K562 (cell line): ENCODE data around the gene APBA2. TPM values are rescaled to one million over a fixed set of nuclear protein-coding genes. Genes with fewer than 3 reads are reported as not detected.

Experiments
- ATAC-seq: fragments of 200-7000 bp; cut with Tn5 transposase; 3 replicates; pipeline ENCODE4 v1.9.1; 2020; ENCODE audit warnings: moderate library complexity
- BruUV-seq: library from RNA; stranded (reverse); fragments of 400-500 nt; replicated peaks from 2 replicates; lab custom pipeline; 2021; lab: Mats Ljungman, UMichigan
- CTCF ChIA-PET: fragments of 300-600 bp; formaldehyde crosslinking; extraction: SDS; loops from one replicate; lab custom pipeline; 2021; ENCODE audit warnings: low intra/inter-chr PET ratio; lab: Yijun Ruan, JAX
- POLR2A ChIA-PET: fragments of 300-600, 350-650 bp; sonication (Branson Sonifier 250); formaldehyde crosslinking; extraction: SDS; loops from one replicate; lab custom pipeline; 2021; ENCODE audit warnings: antibody characterized with exemption, inconsistent platforms; lab: Yijun Ruan, JAX
- DNase-seq, 4 experiments: peaks; one replicate each; pipeline versions ENCODE4 v3.0.0 to v3.0.0-alpha.2; 2011 to 2018; ENCODE audit warnings: low spot score in 3 of 4, mixed read lengths in 3 of 4; ENCODE audit errors: extremely low read depth in 1 of 4
- FAIRE-seq: peaks from 2 replicates; lab custom pipeline; 2011; peaks lifted over from hg19 to GRCh38; lab: Jason Lieb, UNC
- H2AFZ ChIP-seq: 2 replicates; pipeline ENCODE4 v1.6.0; 2011; ENCODE audit warnings: low read depth, low read length, control low read depth, inconsistent platforms
- H3K27ac ChIP-seq: fragments of 200-600 bp; 3 replicates; pipeline ENCODE4 v1.8.0; 2011; ENCODE audit warnings: low read depth, mild to moderate bottlenecking, control low read depth, inconsistent platforms, low read length, moderate library complexity, mixed read lengths; ENCODE audit errors: extremely low read depth
- H3K27me3 ChIP-seq, 2 experiments: fragments of 300-600 bp in 1 of 2; 2 replicates in 1 of 2; 3 replicates in 1 of 2; pipeline versions ENCODE4 v1.6.0 to v1.8.0; 2011; ENCODE audit warnings: inconsistent platforms in 2 of 2, low read length in 2 of 2, mild to moderate bottlenecking in 1 of 2, mixed read lengths in 1 of 2, moderate library complexity in 1 of 2; ENCODE audit not compliant: control insufficient read depth in 2 of 2, insufficient read depth in 2 of 2
- H3K36me3 ChIP-seq: fragments of 300-600 bp; 3 replicates; pipeline ENCODE4 v1.8.0; 2011; ENCODE audit warnings: mild to moderate bottlenecking, low read length, inconsistent platforms; ENCODE audit not compliant: control insufficient read depth, insufficient read depth
- H3K4me1 ChIP-seq, 2 experiments: fragments of 200-600 bp in 1 of 2; replicated peaks in 1 of 2; 2 replicates in 1 of 2; 3 replicates in 1 of 2; pipeline versions ENCODE4 v1.5.1 to v1.8.0; 2011; ENCODE audit warnings: inconsistent platforms in 2 of 2, low read length in 2 of 2, mild to moderate bottlenecking in 1 of 2, mixed read lengths in 1 of 2, moderate library complexity in 1 of 2; ENCODE audit not compliant: control insufficient read depth in 2 of 2, insufficient read depth in 2 of 2
- H3K4me2 ChIP-seq: 2 replicates; pipeline ENCODE4 v1.6.1; 2011; ENCODE audit warnings: low read length, control low read depth, inconsistent platforms, mixed read lengths; ENCODE audit not compliant: insufficient read depth
- H3K4me3 ChIP-seq: fragments of 200-600 bp; sonication (generic), shearing (Covaris generic); 2 replicates; pipeline ENCODE4 v1.5.1; 2016; ENCODE audit warnings: control low read depth, inconsistent platforms
- H3K79me2 ChIP-seq: fragments of 200-600 bp; 3 replicates; pipeline ENCODE4 v1.8.0; 2011; ENCODE audit warnings: low read length, inconsistent platforms; ENCODE audit not compliant: control insufficient read depth, insufficient read depth
- H3K9ac ChIP-seq, 2 experiments: 2 replicates each; pipeline versions ENCODE4 v1.6.0 to v1.6.1; 2011; ENCODE audit warnings: low read depth in 2 of 2, low read length in 2 of 2, control low read depth in 1 of 2, inconsistent platforms in 1 of 2, mild to moderate bottlenecking in 1 of 2, mixed read lengths in 1 of 2; ENCODE audit not compliant: insufficient read depth in 1 of 2
- H3K9me1 ChIP-seq: one replicate; pipeline ENCODE4 v1.6.0; 2011; ENCODE audit warnings: inconsistent platforms, mild to moderate bottlenecking, low read length, moderate library complexity; ENCODE audit not compliant: control insufficient read depth, insufficient read depth
- H3K9me3 ChIP-seq: replicated peaks from 2 replicates; pipeline ENCODE4 v1.5.1; 2011; ENCODE audit warnings: low read depth, low read length, inconsistent platforms; ENCODE audit not compliant: control insufficient read depth, insufficient read depth
- H4K20me1 ChIP-seq: replicated peaks from 2 replicates; pipeline ENCODE4 v1.6.1; 2011; ENCODE audit warnings: low read length, inconsistent platforms, mixed read lengths; ENCODE audit not compliant: control insufficient read depth, insufficient read depth
- BHLHE40 ChIP-seq: IDR thresholded peaks from 2 replicates; pipeline ENCODE4 v1.6.1; 2011; ENCODE audit warnings: low read length, improper control_type of control experiment
- BRD9 ChIP-seq: fragments of 450-650 bp; IDR thresholded peaks from 2 replicates; pipeline ENCODE4 v1.6.1; 2018; ENCODE audit warnings: low read depth; ENCODE audit not compliant: partially characterized antibody
- ELF1 ChIP-seq: fragments of 200-800 bp; sonication (Bioruptor generic); IDR thresholded peaks from 2 replicates; pipeline ENCODE4 v1.6.1; 2016; ENCODE audit warnings: missing genetic modification characterization, missing compliant biosample characterization
- GABPB1 ChIP-seq: sonication (generic); formaldehyde crosslinking; IDR thresholded peaks from 2 replicates; pipeline ENCODE4 v1.8.0; 2022; ENCODE audit warnings: mild to moderate bottlenecking, missing genetic modification reagents
- GATA2 ChIP-seq: sonication (generic); formaldehyde crosslinking; IDR thresholded peaks from 2 replicates; pipeline ENCODE4 v1.4.0; 2020; ENCODE audit warnings: mild to moderate bottlenecking, missing genetic modification reagents
- IFI16 ChIP-seq: fragments of 250-450 bp; sonication (Bioruptor Pico); IDR thresholded peaks from 2 replicates; pipeline ENCODE4 v2.1.2; 2022; ENCODE audit warnings: mild to moderate bottlenecking, inconsistent platforms
- MAZ ChIP-seq, 2 experiments: fragments of 450-650 bp in 1 of 2; sonication (generic) in 1 of 2; formaldehyde crosslinking; IDR thresholded peaks in 1 of 2; conservative IDR thresholded peaks in 1 of 2; 2 replicates each; pipeline versions ENCODE4 v1.4.0 to v1.5.0; 2020; ENCODE audit warnings: mild to moderate bottlenecking in 1 of 2, missing genetic modification reagents in 1 of 2
- MEIS2 ChIP-seq: fragments of 450-650 bp; IDR thresholded peaks from 2 replicates; pipeline ENCODE4 v1.6.1; 2014; ENCODE audit warnings: mild to moderate bottlenecking; ENCODE audit not compliant: partially characterized antibody
- TCF15 ChIP-seq: fragments of 250-450 bp; sonication (Bioruptor Pico); IDR thresholded peaks from 2 replicates; pipeline ENCODE4 v1.8.0; 2022; ENCODE audit warnings: moderate library complexity, mild to moderate bottlenecking, inconsistent platforms
- ZBTB33 ChIP-seq: sonication (generic); formaldehyde crosslinking; IDR thresholded peaks from 2 replicates; pipeline ENCODE4 v1.8.1; 2023; ENCODE audit warnings: mild to moderate bottlenecking, missing genetic modification reagents
- WGBS: fragments of 100-300 bp; shearing (Covaris generic); methylation state at CpG from one replicate; pipeline ENCODE4 v1.1.6; 2016; ENCODE audit warnings: low coverage, mixed read lengths; ENCODE audit not compliant: insufficient coverage; ENCODE audit errors: missing lambda C conversion rate; 5-methylcytosine and 5-hydroxymethylcytosine counted together
- in situ Hi-C: fragments of 300-500 bp; cut with MboI; formaldehyde crosslinking; loops from 4 replicates; pipeline ENCODE4 v1.15.0; 2018; ENCODE audit warnings: inconsistent platforms, mixed read lengths
- intact Hi-C: fragments of 100-400 bp; cut with micrococcal nuclease; formaldehyde crosslinking; loops from 2 replicates; pipeline ENCODE4 v1.14.2; 2022
- polyA plus RNA-seq, 8 experiments: library from polyadenylated mRNA; depleted of rRNA in 4 of 8; stranded (reverse) in 5 of 8; unstranded in 3 of 8; fragments of >200 nt; fragmentation: Nextera tagmentation in 2 of 8; fragmentation: Illumina TruSeq in 1 of 8; extraction: Ambion mirVana in 2 of 8; extraction: Trizol in 1 of 8; gene quantifications; 2 replicates each; pipeline versions ENCODE4 v1.2.1 to v1.2.3, GENCODE V29; 2011 to 2014; ENCODE audit warnings: inconsistent platforms in 1 of 8, missing spikeins in 1 of 8
- total RNA-seq, 7 experiments: library from RNA; depleted of rRNA in 6 of 7; stranded (reverse); fragments of >200 nt in 6 of 7; fragmentation: Illumina TruSeq in 2 of 7; extraction: Trizol in 2 of 7; gene quantifications; 2 replicates each; pipeline versions ENCODE4 v1.2.1 to v1.2.3, GENCODE V29; 2011 to 2021; ENCODE audit warnings: low replicate concordance in 1 of 7
- TF ChIP-seq, protein P1 (sequence below), 2 experiments: fragments of 450-650 bp; formaldehyde crosslinking in 1 of 2; IDR thresholded peaks; 2 replicates each; pipeline versions ENCODE4 v1.4.0 to v1.6.1; 2014 to 2020; ENCODE audit warnings: mild to moderate bottlenecking in 2 of 2, borderline replicate concordance in 1 of 2, low read depth in 1 of 2

APBA2 gene
- total and polyA plus RNA-seq, 9 of the 15 experiments (the other 6 are each of a cell fraction or from before 2014, with no cell fraction given): 0.24 to 40.9 (median 25.2) TPM

GRCh38 chr15:28989239-28989830 is 103.6 kb downstream of the APBA2 start:
- Histone ChIP-seq H3K9me3 (no peaks in the 10 kb centered on the region), H3K79me2 (0 out of 3 replicates have a peak, but pooled peaks cover 1% of the 10 kb centered on the region), H4K20me1 (peaks cover 5% of the 10 kb centered on the region), H2AFZ (no peak overlapping the region), H3K9ac (no peak overlapping the region; a peak in 1 of 4 replicates), H3K4me2 (no peak overlapping the region; the same call in 1 of the 2 replicates), H3K4me3 (no peak overlapping the region), H3K4me1 (peaks cover 16 to 23% of the 10 kb centered on the region in 2 experiments; a peak in 4 of 5 replicates), H3K27me3 (no peaks in the 10 kb centered on the region), H3K36me3 (no peaks in the 10 kb centered on the region), H3K9me1 (no peaks in the 10 kb centered on the region), H3K27ac (no peak overlapping the region)
- in situ Hi-C loops: no loop called here
- ChIA-PET CTCF (no interaction called here), POLR2A (interaction anchor here (0.7 to 1.3 kb wide), 2 partner anchors 8 to 26 kb away, joined by 3 to 4 read pairs; no protein-coding TSS in a partner anchor)
- ATAC-seq (peak; percentile 87), FAIRE-seq (peak; percentile 65), DNase-seq (peak; percentile 40 to 61 (median 48))
- WGBS: 70% methylated on average over 14 of the region's 15 CpGs
- intact Hi-C loops: no loop called here
- BruUV-seq: no TSS peak
- TF ChIP-seq ZBTB33 (CRISPR knock-in tag) (peak; percentile 74), BHLHE40 (no peak), MEIS2 (no peak), MAZ (CRISPR knock-in tag; conservative IDR thresholded peaks at IDR 0.05 in 1 of 2, IDR thresholded peaks at IDR 0.05 in 1 of 2) (no peak), ELF1 (tag) (no peak), IFI16 (CRISPR knock-in tag) (no peak), TCF15 (CRISPR knock-in tag) (no peak), GATA2 (peak; percentile 28; the same call in 1 of the 2 replicates), BRD9 (no peak), GABPB1 (CRISPR knock-in tag) (no peak)
- TF ChIP-seq, protein P1, sequence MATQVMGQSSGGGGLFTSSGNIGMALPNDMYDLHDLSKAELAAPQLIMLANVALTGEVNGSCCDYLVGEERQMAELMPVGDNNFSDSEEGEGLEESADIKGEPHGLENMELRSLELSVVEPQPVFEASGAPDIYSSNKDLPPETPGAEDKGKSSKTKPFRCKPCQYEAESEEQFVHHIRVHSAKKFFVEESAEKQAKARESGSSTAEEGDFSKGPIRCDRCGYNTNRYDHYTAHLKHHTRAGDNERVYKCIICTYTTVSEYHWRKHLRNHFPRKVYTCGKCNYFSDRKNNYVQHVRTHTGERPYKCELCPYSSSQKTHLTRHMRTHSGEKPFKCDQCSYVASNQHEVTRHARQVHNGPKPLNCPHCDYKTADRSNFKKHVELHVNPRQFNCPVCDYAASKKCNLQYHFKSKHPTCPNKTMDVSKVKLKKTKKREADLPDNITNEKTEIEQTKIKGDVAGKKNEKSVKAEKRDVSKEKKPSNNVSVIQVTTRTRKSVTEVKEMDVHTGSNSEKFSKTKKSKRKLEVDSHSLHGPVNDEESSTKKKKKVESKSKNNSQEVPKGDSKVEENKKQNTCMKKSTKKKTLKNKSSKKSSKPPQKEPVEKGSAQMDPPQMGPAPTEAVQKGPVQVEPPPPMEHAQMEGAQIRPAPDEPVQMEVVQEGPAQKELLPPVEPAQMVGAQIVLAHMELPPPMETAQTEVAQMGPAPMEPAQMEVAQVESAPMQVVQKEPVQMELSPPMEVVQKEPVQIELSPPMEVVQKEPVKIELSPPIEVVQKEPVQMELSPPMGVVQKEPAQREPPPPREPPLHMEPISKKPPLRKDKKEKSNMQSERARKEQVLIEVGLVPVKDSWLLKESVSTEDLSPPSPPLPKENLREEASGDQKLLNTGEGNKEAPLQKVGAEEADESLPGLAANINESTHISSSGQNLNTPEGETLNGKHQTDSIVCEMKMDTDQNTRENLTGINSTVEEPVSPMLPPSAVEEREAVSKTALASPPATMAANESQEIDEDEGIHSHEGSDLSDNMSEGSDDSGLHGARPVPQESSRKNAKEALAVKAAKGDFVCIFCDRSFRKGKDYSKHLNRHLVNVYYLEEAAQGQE (IDR thresholded peaks at IDR 0.05; ENCODE audit: borderline replicate concordance): no peak
- TF ChIP-seq, protein P1 (CRISPR knock-in tag; IDR thresholded peaks at IDR 0.05; ENCODE audit: low read depth): no peak
